Left cardiac atrium (tissue), 4 donors: ENCODE results near the gene N4BP2L2. TPM values are rescaled to one million over a fixed set of nuclear protein-coding genes. Genes with fewer than 3 reads are reported as not detected.
"Not testable (repeated sequence)": the region's sequence is repeated elsewhere in the genome, so short reads cannot be mapped to it uniquely, and the experiment has no call there.

Experiments
- ATAC-seq, 2 donors: fragments of 200-7000 bp; cut with Tn5 transposase; one replicate each; pipeline ENCODE4 v1.9.1; 2020; ENCODE audit warnings: mild to moderate bottlenecking in 2 of 2, moderate library complexity in 2 of 2
- DNase-seq: peaks from one replicate; pipeline ENCODE4 v3.0.0-alpha.2; 2020
- intact Hi-C, 2 donors: fragments of 100-400 bp; cut with DNase I; formaldehyde crosslinking; loops; one replicate each; pipeline versions ENCODE4 v1.14.1 to v1.15.1; 2022 to 2023
- long read RNA-seq: library from polyadenylated mRNA; unstranded; transcript quantifications from one replicate; pipeline ENCODE4 v2.0.0, GENCODE V29; 2021
- total RNA-seq, 2 donors: library from RNA; stranded (reverse); fragmentation: NEBNext Ultra II Directional; extraction: Animal tissue kit (Norgen Biotek cat#: 25700); gene quantifications; one replicate each; pipeline ENCODE4 v1.2.1, GENCODE V29; 2021
- donor health status: DM: no; HTN: yes; CAD: no.
- donor health status: DM: no; HTN: yes; CAD: no; lungs with severe emphysema.
- donor health status: DM: yes; HTN: yes; CAD: no.
- donor health status: Dilated cardiomyopathy.

N4BP2L2 gene
- total RNA-seq: 100 to 1,000 TPM; 106 to 126 TPM
- long read RNA-seq, full-length matches to known transcripts: 16 of 57 reads
- long read RNA-seq, partial matches to known transcripts: 30 of 57 reads
- long read RNA-seq, other reads (novel, unspliced or antisense): 11 of 57 reads

DNA sequence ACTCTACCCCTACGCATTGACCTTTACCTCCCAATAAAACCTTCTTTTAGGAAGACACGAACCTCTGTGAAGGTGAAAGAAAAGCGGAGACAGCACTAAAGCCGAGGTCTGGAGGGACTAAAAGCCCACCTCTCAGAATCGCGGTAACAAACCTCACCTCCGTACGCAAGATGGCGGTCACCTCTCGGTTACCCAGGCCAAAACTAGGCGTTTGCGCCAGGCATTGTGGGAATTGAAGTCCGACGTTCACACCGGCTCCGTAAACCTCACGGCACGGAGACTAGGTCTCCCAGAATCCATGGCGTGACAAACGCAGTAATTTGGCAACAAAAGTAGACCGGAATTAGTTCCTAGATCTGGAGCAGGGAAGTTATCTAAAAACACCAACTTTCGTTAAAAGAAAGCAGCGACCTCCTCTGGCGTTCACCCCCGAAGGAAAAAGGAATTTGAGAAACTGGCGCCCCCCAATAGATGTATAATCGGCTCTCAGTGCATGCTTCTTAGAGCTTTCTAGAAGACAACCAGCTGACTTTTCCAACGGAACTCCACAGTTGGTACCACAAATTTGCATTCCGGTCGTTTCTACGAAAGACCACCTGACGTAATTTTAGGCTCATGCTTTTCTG lies at the start of gene N4BP2L2:
TSS of gene N4BP2L2 (minus strand) at position 175 of the 626 bp plus-strand sequence. CDS start 1,768 bp downstream, outside the sequence.
- peak; percentile 95 for DNase-seq
- peak; percentile 99 for ATAC-seq
- intact Hi-C loops: no loop called here

GRCh38 chr13:32587811-32588170 lies 49.2 kb upstream of the N4BP2L2 start:
- ATAC-seq (no peak), DNase-seq (no peak)
- intact Hi-C loops: loop anchor here (5.0 kb wide), 2 partner anchors 50 to 1135 kb away; no protein-coding TSS in a partner anchor

DNA sequence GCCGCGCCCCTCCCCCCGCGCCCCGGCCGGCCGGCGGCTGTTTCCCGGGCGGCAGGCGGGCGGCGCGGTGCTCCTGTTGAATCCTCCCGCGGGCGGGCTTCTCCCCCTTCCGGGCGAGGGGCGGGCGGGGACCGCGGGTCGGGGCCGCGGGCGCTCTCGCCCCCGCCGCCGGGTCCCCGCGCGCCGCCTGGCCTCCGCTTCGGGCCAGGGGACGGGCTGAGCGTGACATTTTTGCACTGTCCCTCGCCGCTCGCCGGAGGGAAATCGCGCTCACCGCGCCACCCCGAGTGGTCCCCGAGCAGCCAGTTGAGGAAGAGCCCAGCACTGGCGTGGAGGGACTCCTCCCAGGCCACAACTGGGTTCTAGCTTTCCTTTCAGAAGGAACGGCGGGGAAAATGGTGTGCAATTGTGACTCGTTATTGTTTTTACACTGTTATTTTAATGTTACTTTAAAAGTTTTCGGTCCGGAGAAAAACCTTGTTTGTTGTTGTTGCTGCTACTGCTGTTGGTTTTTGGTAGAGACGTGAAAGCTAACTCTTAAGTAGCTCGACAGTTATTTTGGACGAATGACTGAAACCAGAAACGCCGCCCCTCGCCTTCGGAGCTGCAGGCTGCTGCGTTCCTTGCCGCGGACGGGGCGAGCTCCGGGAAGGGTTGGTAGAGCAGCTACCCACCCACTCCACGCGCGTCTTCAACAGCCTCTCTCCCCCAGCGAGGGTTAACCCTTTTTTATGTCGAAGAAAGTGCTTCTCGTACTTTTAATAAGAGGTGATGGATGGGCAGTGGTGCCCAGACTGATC lies 48.6 kb upstream of the N4BP2L2 start:
- ATAC-seq (peak; percentile 41 to 55), DNase-seq (peak; percentile 74)
- intact Hi-C loops: loop anchor here (5.0 kb wide), 2 partner anchors 50 to 1135 kb away; no protein-coding TSS in a partner anchor

GRCh38 chr13:32586080-32586900 lies 47.7 kb upstream of the N4BP2L2 start, which contains the start of gene PDS5B:
Gene PDS5B (plus strand): TSS chr13:32586452. CDS start chr13:32648773, 62,321 bp downstream.
- intact Hi-C loops: loop anchor here (1.0 to 5.0 kb wide), 3 partner anchors 51 to 1136 kb away; no protein-coding TSS in a partner anchor
- ATAC-seq (peak; percentile 97), DNase-seq (peak; percentile 94)

DNA sequence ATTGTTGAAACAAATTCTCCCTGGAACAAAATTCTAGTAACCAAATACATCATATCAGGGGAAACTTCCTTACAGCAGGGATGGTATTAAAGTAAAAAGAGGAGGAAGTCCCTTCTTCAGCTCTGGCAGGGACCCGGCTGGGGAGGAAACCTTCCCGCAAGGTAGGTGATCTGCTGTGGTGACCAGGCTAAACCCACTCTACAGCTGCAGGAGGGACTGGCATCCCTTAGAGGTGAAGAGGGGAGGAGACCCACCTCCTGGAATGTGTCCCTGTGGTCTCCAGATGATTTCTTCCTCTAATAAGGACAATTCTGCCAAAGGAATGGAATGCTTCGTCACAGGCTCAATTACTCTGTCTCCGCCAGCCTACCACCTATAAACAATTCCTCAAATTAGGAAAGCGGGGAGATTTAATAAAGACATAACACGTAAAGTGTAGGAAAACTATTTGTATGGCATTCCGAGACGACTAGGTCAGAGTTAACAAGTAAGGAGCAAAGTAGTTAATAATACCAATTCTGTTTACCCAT lies 47.0 kb upstream of the N4BP2L2 start:
- intact Hi-C loops: loop anchor here (1.0 to 5.0 kb wide), 3 partner anchors 52 to 1137 kb away; no protein-coding TSS in a partner anchor
- DNase-seq: no peak
- ATAC-seq: peak in 1 of 2 donors; percentile 2

DNA sequence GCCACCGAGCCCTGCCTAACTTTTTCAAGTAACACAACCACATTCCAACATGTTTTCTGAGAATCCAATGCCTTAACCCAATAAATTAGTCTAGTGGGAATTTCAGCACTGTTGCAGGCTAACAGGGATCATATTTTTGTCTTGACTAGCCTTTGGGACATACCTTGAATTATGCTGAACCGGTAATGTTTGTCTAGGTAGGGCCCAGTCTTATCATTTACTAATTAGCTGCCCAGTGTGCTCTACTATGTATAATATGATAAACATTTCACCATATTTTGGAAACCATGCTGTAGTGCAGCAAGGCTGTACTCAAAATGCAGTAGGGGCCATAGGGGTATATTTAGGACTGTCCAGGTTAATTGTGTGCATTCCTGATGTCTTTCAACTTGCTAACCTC lies 44.4 kb upstream of the N4BP2L2 start:
- intact Hi-C loops: loop anchor here in 1 of 2 donors (5.0 kb wide), 1 partner anchor 201 kb away; no protein-coding TSS in a partner anchor
- DNase-seq: no peak
- no peak for ATAC-seq

DNA sequence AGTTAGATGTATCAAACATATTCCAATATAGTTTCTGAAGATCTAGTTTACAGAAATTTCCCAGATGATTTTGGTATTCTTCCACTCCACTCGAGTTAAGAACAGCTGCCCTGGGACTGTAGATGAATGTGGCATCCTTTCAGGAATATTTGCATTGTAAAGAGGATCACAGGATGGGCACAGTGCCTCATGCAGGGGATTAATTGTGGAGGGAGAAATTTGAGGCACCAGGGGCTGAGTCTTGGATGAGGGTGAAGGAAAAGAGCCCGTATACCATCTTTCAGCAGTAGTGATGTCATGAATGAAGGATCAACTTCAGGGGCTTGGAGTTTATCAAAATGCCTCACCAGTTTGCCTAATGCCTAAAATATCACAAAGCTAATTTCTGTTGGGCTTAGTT lies 43.7 kb upstream of the N4BP2L2 start:
- DNase-seq: no peak
- intact Hi-C loops: loop anchor here in 1 of 2 donors (5.0 kb wide), 1 partner anchor 200 kb away; no protein-coding TSS in a partner anchor

GRCh38 chr13:32581177-32581786 lies 42.7 kb upstream of the N4BP2L2 start:
- ATAC-seq (no peak), DNase-seq (no peak)
- intact Hi-C loops: loop anchor here in 1 of 2 donors (5.0 kb wide), 1 partner anchor 199 kb away; no protein-coding TSS in a partner anchor

More for the DNA sequence above, 43.7 kb upstream of the N4BP2L2 start:
- ATAC-seq: no peak

- intact Hi-C loops: loop anchor here in 1 of 2 donors (10.0 kb wide), 1 partner anchor 102 kb away; no protein-coding TSS in a partner anchor
- DNase-seq: no peak
- ATAC-seq: no peak
Observed at GRCh38 chr13:32577032-32577431, 38.4 kb upstream of the N4BP2L2 start.

DNA sequence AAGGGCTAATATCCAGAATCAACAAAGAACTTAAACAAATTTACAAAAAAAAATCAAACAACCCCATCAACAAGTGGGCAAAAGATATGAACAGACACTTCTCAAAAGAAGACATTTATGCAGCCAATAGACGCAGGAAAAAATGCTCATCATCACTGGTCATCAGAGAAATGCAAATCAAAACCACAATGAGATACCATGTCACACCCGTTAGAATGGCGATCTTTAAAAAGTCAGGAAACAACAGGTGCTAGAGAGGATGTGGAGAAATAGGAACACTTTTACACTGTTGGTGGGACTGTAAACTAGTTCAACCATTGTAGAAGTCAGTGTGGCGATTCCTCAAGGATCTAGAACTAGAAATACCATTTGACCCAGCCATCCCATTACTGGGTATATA lies 37.1 kb upstream of the N4BP2L2 start:
- intact Hi-C loops: loop anchor here in 1 of 2 donors (10.0 kb wide), 1 partner anchor 101 kb away; no protein-coding TSS in a partner anchor
- not testable (repeated sequence) for DNase-seq, ATAC-seq

GRCh38 chr13:32560842-32561241 lies 22.2 kb upstream of the N4BP2L2 start:
- intact Hi-C loops, DNase-seq, ATAC-seq: not testable (repeated sequence)

GRCh38 chr13:32555613-32556012 lies 17.0 kb upstream of the N4BP2L2 start:
- no peak for DNase-seq
- intact Hi-C loops: no loop called here
- no peak for ATAC-seq

- intact Hi-C loops: no loop called here
- no peak for DNase-seq
- no peak for ATAC-seq
Observed at GRCh38 chr13:32553720-32554119, 15.1 kb upstream of the N4BP2L2 start.

DNA sequence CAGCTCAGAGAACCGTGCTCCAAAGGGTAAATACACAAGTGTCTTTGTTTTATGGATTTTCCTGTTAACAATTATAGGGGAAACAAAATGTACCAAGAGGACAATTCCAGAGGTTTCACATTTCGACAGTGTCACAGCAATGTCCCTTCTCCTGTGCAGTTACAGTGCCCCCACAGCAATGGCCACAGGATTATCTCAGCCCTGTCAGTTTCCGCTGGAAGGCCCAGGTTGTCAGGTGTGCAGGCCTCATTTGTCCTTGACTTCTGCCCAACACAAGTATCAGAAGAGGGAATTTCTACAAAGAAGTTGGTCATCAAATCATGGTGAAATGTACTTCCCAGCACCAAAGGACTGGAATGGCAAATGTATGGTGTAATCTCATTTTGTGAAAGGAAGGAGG lies 11.2 kb upstream of the N4BP2L2 start:
- DNase-seq (no peak), ATAC-seq (no peak)
- intact Hi-C loops: no loop called here

DNA sequence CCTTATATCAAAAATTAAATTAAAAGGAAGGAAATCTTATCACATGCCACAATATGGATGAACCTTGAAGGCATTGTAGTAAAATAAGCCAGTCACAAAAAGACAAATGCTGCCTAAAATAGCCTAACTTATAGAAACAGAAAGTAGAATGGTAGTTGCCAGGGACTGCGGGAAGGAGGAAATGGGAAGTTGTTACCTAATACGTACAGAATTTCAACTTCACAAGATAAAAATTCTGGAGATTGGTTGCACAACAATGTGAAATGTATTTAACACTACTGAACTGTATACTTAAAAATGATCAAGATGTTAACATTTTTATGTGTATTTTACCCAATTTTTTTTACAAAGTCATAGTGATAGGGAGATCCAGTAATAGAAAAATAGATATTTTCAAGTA lies 10.2 kb upstream of the N4BP2L2 start:
- ATAC-seq (no peak), DNase-seq (no peak)
- intact Hi-C loops: no loop called here

DNA sequence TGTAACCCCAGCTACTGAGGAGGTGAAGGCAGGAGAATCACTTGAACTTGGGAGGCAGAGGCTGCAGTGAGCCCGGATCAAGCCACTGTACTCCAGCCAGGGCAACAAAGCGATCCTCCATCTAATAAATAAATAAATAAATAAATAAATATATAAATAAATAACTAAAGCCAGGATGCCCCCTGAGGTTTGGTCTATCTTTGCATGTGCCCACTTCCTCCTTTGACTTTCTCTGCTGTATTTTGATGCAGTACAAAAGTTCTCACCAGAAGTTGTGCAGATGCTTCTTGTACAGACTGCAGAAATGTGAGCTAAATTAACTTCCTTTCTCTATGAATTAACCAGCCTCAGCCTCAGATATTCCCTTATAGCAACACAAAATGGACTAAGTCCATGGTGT lies 6.5 kb upstream of the N4BP2L2 start:
- intact Hi-C loops: no loop called here
- DNase-seq: no peak
- ATAC-seq: no peak

GRCh38 chr13:32542221-32542620 lies 3.6 kb upstream of the N4BP2L2 start:
- intact Hi-C loops: no loop called here
- ATAC-seq (no peak), DNase-seq (no peak)

- DNase-seq (peak; percentile 35), ATAC-seq (peak; percentile 66 to 72)
- intact Hi-C loops: no loop called here
Observed at GRCh38 chr13:32538143-32538620, 413 bp downstream of the N4BP2L2 start.
